CD14-positive monocyte (primary cell): ENCODE data around the gene SCUBE1. TPM values are rescaled to one million over a fixed set of nuclear protein-coding genes. Genes with fewer than 3 reads are reported as not detected.

Experiments
- DNase-seq, 3 donors: peaks; one replicate each; pipeline ENCODE4 v3.0.0-alpha.2; 2011 to 2022
- H2AFZ ChIP-seq: 2 replicates; pipeline ENCODE4 v1.6.0; 2012; ENCODE audit warnings: mild to moderate bottlenecking, low read depth, low read length, inconsistent platforms; ENCODE audit not compliant: insufficient read depth, poor library complexity, severe bottlenecking
- H3K27ac ChIP-seq, 2 donors: 1 replicate in 1 of 2; 2 replicates in 1 of 2; pipeline ENCODE4 v1.5.1; 2012 to 2013; ENCODE audit warnings: low read length in 2 of 2, control low read depth in 1 of 2, inconsistent platforms in 1 of 2, low read depth in 1 of 2, mild to moderate bottlenecking in 1 of 2
- H3K27me3 ChIP-seq, 2 donors: one replicate each; pipeline versions ENCODE4 v1.6.0 to v1.6.1; 2011 to 2013; ENCODE audit warnings: low read length in 2 of 2; ENCODE audit not compliant: control insufficient read depth in 2 of 2, insufficient read depth in 2 of 2
- H3K36me3 ChIP-seq, 2 donors: replicated peaks in 1 of 2; 1 replicate in 1 of 2; 2 replicates in 1 of 2; pipeline versions ENCODE4 v1.5.1 to v1.6.1; 2012 to 2013; ENCODE audit warnings: low read length in 2 of 2, control low read depth in 1 of 2, inconsistent platforms in 1 of 2, mild to moderate bottlenecking in 1 of 2; ENCODE audit not compliant: insufficient read depth in 2 of 2, control insufficient read depth in 1 of 2
- H3K4me1 ChIP-seq, 2 donors: 1 replicate in 1 of 2; 2 replicates in 1 of 2; pipeline versions ENCODE4 v1.5.1 to v1.6.1; 2012 to 2013; ENCODE audit warnings: low read length in 2 of 2, control low read depth in 1 of 2, inconsistent platforms in 1 of 2, mild to moderate bottlenecking in 1 of 2, moderate library complexity in 1 of 2; ENCODE audit not compliant: insufficient read depth in 2 of 2, control insufficient read depth in 1 of 2
- H3K4me2 ChIP-seq: replicated peaks from 2 replicates; pipeline ENCODE3; 2012; ENCODE audit warnings: low read length, moderate library complexity, mild to moderate bottlenecking; ENCODE audit not compliant: poor library complexity, severe bottlenecking; ENCODE audit errors: extremely low read depth
- H3K4me3 ChIP-seq, 3 experiments: fragments of 200-600 bp in 1 of 3; sonication (generic) in 1 of 3; replicated peaks in 1 of 3; 1 replicate in 2 of 3; 2 replicates in 1 of 3; pipeline ENCODE4 v1.5.1; 2011 to 2013; ENCODE audit warnings: low read length in 3 of 3, mild to moderate bottlenecking in 3 of 3, control low read depth in 2 of 3, low read depth in 2 of 3, inconsistent platforms in 1 of 3, moderate library complexity in 1 of 3
- H3K79me2 ChIP-seq: 2 replicates; pipeline ENCODE4 v1.6.0; 2012; ENCODE audit warnings: mild to moderate bottlenecking, control low read depth, inconsistent platforms, low read length, moderate library complexity; ENCODE audit not compliant: insufficient read depth
- H3K9ac ChIP-seq: 2 replicates; pipeline ENCODE4 v1.6.0; 2017; ENCODE audit warnings: low read length, mild to moderate bottlenecking; ENCODE audit not compliant: insufficient read depth, poor library complexity, severe bottlenecking
- H3K9me3 ChIP-seq, 2 donors: replicated peaks in 1 of 2; 1 replicate in 1 of 2; 2 replicates in 1 of 2; pipeline versions ENCODE4 v1.5.1 to v1.6.1; 2012 to 2013; ENCODE audit warnings: low read length in 2 of 2, control low read depth in 1 of 2; ENCODE audit not compliant: control insufficient read depth in 1 of 2, insufficient read depth in 1 of 2
- H4K20me1 ChIP-seq: 2 replicates; pipeline ENCODE4 v1.6.0; 2012; ENCODE audit warnings: mild to moderate bottlenecking, low read length, control low read depth, moderate library complexity; ENCODE audit not compliant: insufficient read depth
- H3K27ac Mint-ChIP-seq, 7 donors: one replicate each; pipeline ENCODE4 v1.8.0; 2020; ENCODE audit warnings: mild to moderate bottlenecking in 7 of 7, mixed read lengths in 7 of 7, moderate library complexity in 6 of 7, inconsistent platforms in 2 of 7
- H3K27me3 Mint-ChIP-seq, 3 donors: one replicate each; pipeline ENCODE4 v1.8.0; 2021 to 2022; ENCODE audit warnings: low read depth in 3 of 3, mild to moderate bottlenecking in 3 of 3, mixed read lengths in 3 of 3, moderate library complexity in 3 of 3, inconsistent platforms in 1 of 3
- H3K36me3 Mint-ChIP-seq, 2 donors: one replicate each; pipeline ENCODE4 v1.8.0; 2020; ENCODE audit warnings: mixed read lengths in 2 of 2, inconsistent platforms in 1 of 2, mild to moderate bottlenecking in 1 of 2
- H3K4me1 Mint-ChIP-seq: one replicate; pipeline ENCODE4 v1.8.0; 2020; ENCODE audit warnings: mild to moderate bottlenecking, mixed read lengths
- H3K4me3 Mint-ChIP-seq, 2 donors: one replicate each; pipeline ENCODE4 v1.8.0; 2020; ENCODE audit warnings: mild to moderate bottlenecking in 2 of 2, mixed read lengths in 2 of 2, moderate library complexity in 1 of 2
- H3K9me3 Mint-ChIP-seq, 7 donors: one replicate each; pipeline ENCODE4 v1.8.0; 2020 to 2022; ENCODE audit warnings: mixed read lengths in 7 of 7, mild to moderate bottlenecking in 6 of 7, moderate library complexity in 6 of 7, inconsistent platforms in 2 of 7
- WGBS: methylation state at CpG from one replicate; pipeline ENCODE4 v1.1.5; 2013; ENCODE audit warnings: missing lambda C conversion rate; ENCODE audit not compliant: insufficient coverage; 5-methylcytosine and 5-hydroxymethylcytosine counted together
- intact Hi-C, 2 donors: fragments of 100-400 bp; cut with micrococcal nuclease; formaldehyde crosslinking; loops; one replicate each; pipeline versions ENCODE4 v1.15.0 to v1.15.1; 2023
- polyA plus RNA-seq, 3 donors: library from polyadenylated mRNA; depleted of rRNA in 1 of 3; unstranded in 2 of 3; stranded (reverse) in 1 of 3; fragments of 300-500 nt in 2 of 3; fragments of >200 nt in 1 of 3; fragmentation: Illumina TruSeq in 2 of 3; gene quantifications; 1 replicate in 2 of 3; 2 replicates in 1 of 3; pipeline ENCODE4 v1.2.3, GENCODE V29; 2012 to 2021
- TF ChIP-seq, protein P1 (sequence below): fragments of 200-600 bp; IDR thresholded peaks from one replicate; pipeline ENCODE4 v1.8.0; 2022; ENCODE audit warnings: antibody characterized with exemption, mild to moderate bottlenecking

SCUBE1 gene
- polyA plus RNA-seq, 3 donors: 0.20 to 0.32 (median 0.26) TPM

DNA sequence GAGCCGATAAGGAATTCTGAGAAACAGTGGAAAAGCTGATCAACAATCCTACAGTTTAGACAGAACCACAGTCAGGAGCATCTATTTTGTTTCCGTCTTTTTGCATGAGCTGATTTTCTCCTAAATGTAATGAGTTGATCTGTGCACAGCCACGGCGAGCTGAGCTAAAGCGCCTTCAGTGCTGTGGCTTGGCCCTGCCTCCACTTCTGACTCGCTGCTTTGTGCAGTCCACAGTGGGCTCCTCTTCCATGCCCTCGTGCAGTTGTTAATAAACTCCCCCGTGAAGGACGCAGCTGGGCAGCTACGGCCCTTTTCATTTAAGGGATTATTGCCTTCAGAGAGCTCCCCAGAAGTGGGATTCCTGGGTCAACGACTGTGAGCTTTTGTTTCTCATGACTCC is 39.4 kb downstream of the SCUBE1 start:
- TF ChIP-seq, protein P1, sequence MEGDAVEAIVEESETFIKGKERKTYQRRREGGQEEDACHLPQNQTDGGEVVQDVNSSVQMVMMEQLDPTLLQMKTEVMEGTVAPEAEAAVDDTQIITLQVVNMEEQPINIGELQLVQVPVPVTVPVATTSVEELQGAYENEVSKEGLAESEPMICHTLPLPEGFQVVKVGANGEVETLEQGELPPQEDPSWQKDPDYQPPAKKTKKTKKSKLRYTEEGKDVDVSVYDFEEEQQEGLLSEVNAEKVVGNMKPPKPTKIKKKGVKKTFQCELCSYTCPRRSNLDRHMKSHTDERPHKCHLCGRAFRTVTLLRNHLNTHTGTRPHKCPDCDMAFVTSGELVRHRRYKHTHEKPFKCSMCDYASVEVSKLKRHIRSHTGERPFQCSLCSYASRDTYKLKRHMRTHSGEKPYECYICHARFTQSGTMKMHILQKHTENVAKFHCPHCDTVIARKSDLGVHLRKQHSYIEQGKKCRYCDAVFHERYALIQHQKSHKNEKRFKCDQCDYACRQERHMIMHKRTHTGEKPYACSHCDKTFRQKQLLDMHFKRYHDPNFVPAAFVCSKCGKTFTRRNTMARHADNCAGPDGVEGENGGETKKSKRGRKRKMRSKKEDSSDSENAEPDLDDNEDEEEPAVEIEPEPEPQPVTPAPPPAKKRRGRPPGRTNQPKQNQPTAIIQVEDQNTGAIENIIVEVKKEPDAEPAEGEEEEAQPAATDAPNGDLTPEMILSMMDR: no peak
- Histone ChIP-seq H3K4me2 (no peak overlapping the region), H3K79me2 (no peaks in the 10 kb centered on the region), H2AFZ (no peak overlapping the region), H3K4me3 (no peak overlapping the region), H3K4me1 (no peaks in the 10 kb centered on the region), H4K20me1 (no peaks in the 10 kb centered on the region), H3K27ac (no peak overlapping the region), H3K9ac (no peak overlapping the region), H3K36me3 (no peaks in the 10 kb centered on the region), H3K27me3 (no peaks in the 10 kb centered on the region), H3K9me3 (no peaks in the 10 kb centered on the region)
- no peak for DNase-seq
- intact Hi-C loops: no loop called here
- 97% methylated on average over 10 of the region's 11 CpGs for WGBS
- Mint-ChIP-seq H3K4me1 (peaks cover 5% of the 10 kb centered on the region), H3K36me3 (no peaks in the 10 kb centered on the region), H3K27me3 (peaks cover 0 to 5% (median 4%) of the 10 kb centered on the region in 3 donors), H3K27ac (no peak overlapping the region), H3K4me3 (no peak overlapping the region), H3K9me3 (no peaks in the 10 kb centered on the region)

DNA sequence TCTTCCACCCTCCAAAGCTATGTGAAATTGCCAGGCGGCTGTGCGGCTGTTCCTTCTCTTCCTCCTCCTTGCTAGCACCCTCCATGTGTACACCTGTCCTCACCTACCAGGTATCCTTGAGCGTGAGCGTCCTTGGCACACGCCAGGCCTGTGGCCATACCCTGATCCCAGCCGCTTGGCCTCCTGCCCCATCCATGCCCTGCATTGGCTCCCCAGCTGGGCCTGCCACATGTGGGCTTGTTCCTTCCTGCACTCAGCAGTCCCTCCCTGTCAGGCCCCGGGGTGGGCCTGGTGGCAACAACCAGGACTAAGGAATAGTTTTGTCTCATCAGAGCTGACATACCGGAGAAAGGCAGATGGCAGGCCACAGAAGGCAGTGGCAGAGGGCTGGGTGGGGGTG is 40.0 kb downstream of the SCUBE1 start:
- TF ChIP-seq, protein P1: no peak
- Histone ChIP-seq H3K4me1 (no peaks in the 10 kb centered on the region), H3K27me3 (no peaks in the 10 kb centered on the region), H4K20me1 (no peaks in the 10 kb centered on the region), H2AFZ (no peak overlapping the region), H3K4me2 (no peak overlapping the region), H3K4me3 (no peak overlapping the region), H3K79me2 (no peaks in the 10 kb centered on the region), H3K36me3 (no peaks in the 10 kb centered on the region), H3K9me3 (no peaks in the 10 kb centered on the region), H3K27ac (no peak overlapping the region), H3K9ac (no peak overlapping the region)
- Mint-ChIP-seq H3K9me3 (no peaks in the 10 kb centered on the region), H3K4me1 (peaks cover 3% of the 10 kb centered on the region), H3K36me3 (no peaks in the 10 kb centered on the region), H3K27me3 (peaks cover 0 to 5% (median 3%) of the 10 kb centered on the region in 3 donors), H3K27ac (no peak overlapping the region), H3K4me3 (no peak overlapping the region)
- 93% methylated on average over 8 of the region's 8 CpGs for WGBS
- intact Hi-C loops: no loop called here
- no peak for DNase-seq
